B cell (primary cell): ENCODE results near the gene LZTFL1. TPM values are rescaled to one million over a fixed set of nuclear protein-coding genes. Genes with fewer than 3 reads are reported as not detected.

ENCODE experiments used
- ATAC-seq: fragments of 200-7000 bp; cut with Tn5 transposase; one replicate; pipeline ENCODE4 v1.10.0; 2021; ENCODE audit warnings: low read depth, mild to moderate bottlenecking, moderate number of reproducible peaks, moderate library complexity
- CTCF ChIA-PET: fragments of 350-600 bp; sonication (Branson Sonifier 250); formaldehyde crosslinking; loops from one replicate; lab custom pipeline; 2021; ENCODE audit warnings: antibody characterized with exemption, inconsistent platforms; lab: Charles Lee
- POLR2A ChIA-PET: fragments of 350-600 bp; sonication (Branson Sonifier 250); formaldehyde crosslinking; loops from one replicate; lab custom pipeline; 2021; ENCODE audit warnings: antibody characterized with exemption; lab: Charles Lee
- DNase-seq: peaks from one replicate; pipeline ENCODE4 v3.0.0; 2013
- H2AFZ ChIP-seq: 2 replicates; pipeline ENCODE4 v1.6.1; 2012; ENCODE audit warnings: mild to moderate bottlenecking, low read depth, low read length; ENCODE audit not compliant: insufficient read depth, poor library complexity, severe bottlenecking
- H3K27ac ChIP-seq, 2 donors: 1 replicate in 1 of 2; 2 replicates in 1 of 2; pipeline ENCODE4 v1.5.1; 2012 to 2013; ENCODE audit warnings: low read length in 2 of 2, mild to moderate bottlenecking in 2 of 2, moderate library complexity in 1 of 2
- H3K27me3 ChIP-seq, 4 experiments: fragments of 200-600 bp in 1 of 4; sonication (generic) in 1 of 4; replicated peaks in 1 of 4; 1 replicate in 2 of 4; 2 replicates in 2 of 4; pipeline versions ENCODE4 v1.6.1 to v1.7.0; 2013 to 2016; ENCODE audit warnings: low read length in 3 of 4, mild to moderate bottlenecking in 2 of 4, mixed read lengths in 1 of 4, moderate library complexity in 1 of 4; ENCODE audit not compliant: insufficient read depth in 4 of 4, control insufficient read depth in 3 of 4; ENCODE audit errors: control extremely low read depth in 1 of 4
- H3K36me3 ChIP-seq, 2 experiments: replicated peaks in 1 of 2; 1 replicate in 1 of 2; 2 replicates in 1 of 2; pipeline versions ENCODE4 v1.6.1 to v1.7.1; 2013; ENCODE audit warnings: low read length in 1 of 2; ENCODE audit not compliant: insufficient read depth in 2 of 2, control insufficient read depth in 1 of 2; ENCODE audit errors: control extremely low read depth in 1 of 2, extremely low read depth in 1 of 2
- H3K4me1 ChIP-seq, 2 donors: fragments of 200-600 bp in 1 of 2; sonication (generic) in 1 of 2; 1 replicate in 1 of 2; 2 replicates in 1 of 2; pipeline versions ENCODE4 v1.5.1 to v1.6.1; 2013 to 2017; ENCODE audit warnings: low read length in 2 of 2; ENCODE audit not compliant: control insufficient read depth in 2 of 2, insufficient read depth in 2 of 2
- H3K4me2 ChIP-seq: replicated peaks from 2 replicates; pipeline ENCODE3; 2012; ENCODE audit warnings: mild to moderate bottlenecking, low read depth, low read length; ENCODE audit not compliant: poor library complexity, severe bottlenecking
- H3K4me3 ChIP-seq, 5 experiments: fragments of 200-600 bp in 1 of 5; sonication (generic) in 1 of 5; 1 replicate in 3 of 5; 2 replicates in 2 of 5; pipeline versions ENCODE4 v1.5.1 to v1.7.0; 2011 to 2016; ENCODE audit warnings: low read length in 4 of 5, mild to moderate bottlenecking in 4 of 5, low read depth in 2 of 5, control low read depth in 1 of 5, moderate library complexity in 1 of 5; ENCODE audit not compliant: insufficient read depth in 1 of 5; ENCODE audit errors: control extremely low read depth in 1 of 5, extremely low read depth in 1 of 5
- H3K79me2 ChIP-seq: fragments of 200-600 bp; sonication (generic); one replicate; pipeline ENCODE4 v1.6.0; 2016; ENCODE audit warnings: low read length; ENCODE audit not compliant: control insufficient read depth, insufficient read depth
- H3K9ac ChIP-seq: fragments of 200-600 bp; sonication (generic); 2 replicates; pipeline ENCODE4 v1.6.1; 2017; ENCODE audit warnings: mild to moderate bottlenecking, low read length, moderate library complexity
- H3K9me3 ChIP-seq, 3 donors: one replicate each; pipeline versions ENCODE4 v1.6.1 to v1.7.1; 2013; ENCODE audit warnings: low read length in 2 of 3; ENCODE audit not compliant: control insufficient read depth in 2 of 3, insufficient read depth in 1 of 3; ENCODE audit errors: control extremely low read depth in 1 of 3
- H4K20me1 ChIP-seq: 2 replicates; pipeline ENCODE4 v1.6.0; 2012; ENCODE audit warnings: mild to moderate bottlenecking, low read length; ENCODE audit not compliant: insufficient read depth, control insufficient read depth, poor library complexity, severe bottlenecking
- H3K27ac Mint-ChIP-seq: one replicate; pipeline ENCODE4 v1.8.0; 2021; ENCODE audit warnings: mixed read lengths
- H3K27me3 Mint-ChIP-seq: one replicate; pipeline ENCODE4 v1.8.0; 2021; ENCODE audit warnings: mixed read lengths
- H3K4me1 Mint-ChIP-seq: one replicate; pipeline ENCODE4 v1.8.0; 2021; ENCODE audit warnings: mixed read lengths
- H3K4me3 Mint-ChIP-seq: one replicate; pipeline ENCODE4 v1.8.0; 2021; ENCODE audit warnings: mixed read lengths
- H3K9me3 Mint-ChIP-seq: one replicate; pipeline ENCODE4 v1.8.0; 2022; ENCODE audit warnings: mixed read lengths; ENCODE audit not compliant: insufficient read depth
- EZH2 ChIP-seq: IDR thresholded peaks from 2 replicates; pipeline ENCODE4 v1.6.1; 2012; ENCODE audit warnings: borderline replicate concordance, low read depth, mild to moderate bottlenecking, moderate library complexity, low read length; ENCODE audit not compliant: insufficient read depth, poor library complexity, severe bottlenecking
- WGBS: methylation state at CpG from one replicate; pipeline ENCODE4 v1.1.5; 2013; ENCODE audit warnings: missing lambda C conversion rate; ENCODE audit not compliant: insufficient coverage; 5-methylcytosine and 5-hydroxymethylcytosine counted together
- intact Hi-C: fragments of 100-400 bp; cut with micrococcal nuclease; formaldehyde crosslinking; loops from one replicate; pipeline ENCODE4 v1.10.0; 2022
- polyA plus RNA-seq: library from polyadenylated mRNA; depleted of rRNA; stranded (reverse); fragments of >200 nt; gene quantifications from 2 replicates; pipeline ENCODE4 v1.2.3, GENCODE V29; 2012
- total RNA-seq, 2 donors: library from RNA; stranded (reverse); fragments of 120-200 nt in 1 of 2; gene quantifications; 1 replicate in 1 of 2; 2 replicates in 1 of 2; pipeline versions ENCODE4 v1.2.3 to v1.2.4, GENCODE V29; 2013 to 2022
- TF ChIP-seq, protein P1 (sequence below): fragments of 200-600 bp; IDR thresholded peaks from one replicate; pipeline ENCODE4 v1.8.0; 2022; ENCODE audit warnings: antibody characterized with exemption, mild to moderate bottlenecking

Gene LZTFL1
- total and polyA plus RNA-seq, 2 donors (not counting 1 experiment from before 2014, with no cell fraction given): 16.5 to 17.8 TPM

DNA sequence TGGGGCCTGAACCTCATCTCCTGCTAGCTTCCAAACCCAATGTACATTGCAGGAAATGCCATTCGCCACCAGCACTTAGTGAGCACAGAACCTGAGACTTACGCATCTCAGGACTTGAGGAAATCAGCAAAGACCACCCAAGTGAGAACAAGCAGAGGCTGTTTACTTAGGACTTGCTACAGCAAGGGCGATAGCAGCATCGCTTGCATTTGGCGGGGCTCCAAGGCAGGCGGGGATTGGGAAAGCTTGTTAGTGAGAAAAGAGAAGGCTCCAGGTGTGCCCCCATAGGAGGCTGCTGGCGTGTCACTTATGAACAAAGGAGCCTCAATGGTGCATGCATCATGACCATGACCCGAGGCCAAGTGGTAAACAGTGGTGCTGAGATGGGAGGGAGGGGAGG, 65.3 kb downstream of the LZTFL1 start:
- Histone ChIP-seq H3K4me3 (no peak overlapping the region), H3K79me2 (no peaks in the 10 kb centered on the region), H3K4me1 (no peaks in the 10 kb centered on the region), H3K27ac (no peak overlapping the region), H3K9ac (no peak overlapping the region), H3K36me3 (no peaks in the 10 kb centered on the region), H4K20me1 (no peaks in the 10 kb centered on the region), H3K9me3 (no peaks in the 10 kb centered on the region), H2AFZ (no peak overlapping the region), H3K4me2 (no peak overlapping the region), H3K27me3 (no peaks in the 10 kb centered on the region)
- ChIA-PET POLR2A (no interaction called here), CTCF (no interaction called here)
- Mint-ChIP-seq H3K4me3 (no peak overlapping the region), H3K4me1 (no peaks in the 10 kb centered on the region), H3K27ac (no peak overlapping the region), H3K9me3 (no peaks in the 10 kb centered on the region), H3K27me3 (peaks cover 3% of the 10 kb centered on the region)
- intact Hi-C loops: no loop called here
- ATAC-seq (no peak), DNase-seq (no peak)
- 97% methylated on average over 7 of the region's 8 CpGs for WGBS
- TF ChIP-seq EZH2: no peak
- TF ChIP-seq, protein P1, sequence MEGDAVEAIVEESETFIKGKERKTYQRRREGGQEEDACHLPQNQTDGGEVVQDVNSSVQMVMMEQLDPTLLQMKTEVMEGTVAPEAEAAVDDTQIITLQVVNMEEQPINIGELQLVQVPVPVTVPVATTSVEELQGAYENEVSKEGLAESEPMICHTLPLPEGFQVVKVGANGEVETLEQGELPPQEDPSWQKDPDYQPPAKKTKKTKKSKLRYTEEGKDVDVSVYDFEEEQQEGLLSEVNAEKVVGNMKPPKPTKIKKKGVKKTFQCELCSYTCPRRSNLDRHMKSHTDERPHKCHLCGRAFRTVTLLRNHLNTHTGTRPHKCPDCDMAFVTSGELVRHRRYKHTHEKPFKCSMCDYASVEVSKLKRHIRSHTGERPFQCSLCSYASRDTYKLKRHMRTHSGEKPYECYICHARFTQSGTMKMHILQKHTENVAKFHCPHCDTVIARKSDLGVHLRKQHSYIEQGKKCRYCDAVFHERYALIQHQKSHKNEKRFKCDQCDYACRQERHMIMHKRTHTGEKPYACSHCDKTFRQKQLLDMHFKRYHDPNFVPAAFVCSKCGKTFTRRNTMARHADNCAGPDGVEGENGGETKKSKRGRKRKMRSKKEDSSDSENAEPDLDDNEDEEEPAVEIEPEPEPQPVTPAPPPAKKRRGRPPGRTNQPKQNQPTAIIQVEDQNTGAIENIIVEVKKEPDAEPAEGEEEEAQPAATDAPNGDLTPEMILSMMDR: no peak

DNA sequence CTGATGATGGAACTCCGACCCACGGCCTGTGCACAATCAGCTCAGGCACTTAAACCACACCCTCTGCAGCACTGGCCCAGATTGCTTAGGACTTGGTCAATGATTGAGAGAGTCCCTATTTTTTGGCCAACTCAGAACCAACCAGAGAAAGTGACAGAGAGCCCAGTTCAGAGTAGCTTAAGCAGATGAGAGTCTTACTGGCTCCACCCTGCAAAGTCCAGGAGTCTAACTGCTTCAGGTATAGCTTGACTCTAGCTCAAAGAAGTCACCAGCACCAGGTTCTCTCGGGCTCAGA, 65.7 kb downstream of the LZTFL1 start:
- CTCF ChIA-PET: no interaction called here
- H3K4me3 Mint-ChIP-seq: no peak overlapping the region

More for the DNA sequence above, 65.7 kb downstream of the LZTFL1 start:
- Histone ChIP-seq H3K9me3 (no peaks in the 10 kb centered on the region), H3K4me2 (no peak overlapping the region), H3K4me1 (no peaks in the 10 kb centered on the region), H3K27me3 (no peaks in the 10 kb centered on the region), H3K79me2 (no peaks in the 10 kb centered on the region), H3K9ac (no peak overlapping the region), H3K27ac (no peak overlapping the region), H3K4me3 (no peak overlapping the region), H3K36me3 (no peaks in the 10 kb centered on the region), H4K20me1 (no peaks in the 10 kb centered on the region), H2AFZ (no peak overlapping the region)
- H3K27ac Mint-ChIP-seq: no peak overlapping the region
- intact Hi-C loops: no loop called here
- DNase-seq (no peak), ATAC-seq (no peak)
- H3K27me3 Mint-ChIP-seq: peaks cover 4% of the 10 kb centered on the region
- WGBS: 86% methylated on average over 1 of the region's 3 CpGs
- POLR2A ChIA-PET: no interaction called here
- TF ChIP-seq EZH2: no peak
- TF ChIP-seq, protein P1: no peak
- H3K9me3 Mint-ChIP-seq: no peaks in the 10 kb centered on the region
- no peaks in the 10 kb centered on the region for H3K4me1 Mint-ChIP-seq
